HEK293T (cell line): ENCODE results near the gene KLC1.

ENCODE experiments used
- BHLHE40 ChIP-seq: fragments of 450-650 bp; IDR thresholded peaks from 2 replicates; pipeline ENCODE4 v1.6.1; 2016; ENCODE audit warnings: mild to moderate bottlenecking, moderate library complexity, borderline replicate concordance
- FOXA1 ChIP-seq: fragments of 450-650 bp; IDR thresholded peaks from 2 replicates; pipeline ENCODE4 v1.6.1; 2016; ENCODE audit warnings: mild to moderate bottlenecking
- FOXK2 ChIP-seq: fragments of 450-650 bp; IDR thresholded peaks from 2 replicates; pipeline ENCODE4 v1.6.1; 2016; ENCODE audit warnings: mild to moderate bottlenecking
- FOXM1 ChIP-seq: fragments of 450-650 bp; IDR thresholded peaks from 2 replicates; pipeline ENCODE4 v1.6.1; 2017; ENCODE audit warnings: mild to moderate bottlenecking, borderline replicate concordance
- LEF1 ChIP-seq: fragments of 450-650 bp; IDR thresholded peaks from 2 replicates; pipeline ENCODE4 v1.6.1; 2017; ENCODE audit warnings: mild to moderate bottlenecking, borderline replicate concordance
- NFRKB ChIP-seq: fragments of 450-650 bp; IDR thresholded peaks from 2 replicates; pipeline ENCODE4 v1.6.1; 2016; ENCODE audit warnings: mild to moderate bottlenecking, moderate library complexity
- SP1 ChIP-seq: fragments of 450-650 bp; IDR thresholded peaks from 2 replicates; pipeline ENCODE4 v1.6.1; 2017
- TARDBP ChIP-seq: fragments of 450-650 bp; IDR thresholded peaks from 2 replicates; pipeline ENCODE4 v1.6.1; 2016
- ZNF384 ChIP-seq: fragments of 450-650 bp; IDR thresholded peaks from 2 replicates; pipeline ENCODE4 v1.6.1; 2016

DNA sequence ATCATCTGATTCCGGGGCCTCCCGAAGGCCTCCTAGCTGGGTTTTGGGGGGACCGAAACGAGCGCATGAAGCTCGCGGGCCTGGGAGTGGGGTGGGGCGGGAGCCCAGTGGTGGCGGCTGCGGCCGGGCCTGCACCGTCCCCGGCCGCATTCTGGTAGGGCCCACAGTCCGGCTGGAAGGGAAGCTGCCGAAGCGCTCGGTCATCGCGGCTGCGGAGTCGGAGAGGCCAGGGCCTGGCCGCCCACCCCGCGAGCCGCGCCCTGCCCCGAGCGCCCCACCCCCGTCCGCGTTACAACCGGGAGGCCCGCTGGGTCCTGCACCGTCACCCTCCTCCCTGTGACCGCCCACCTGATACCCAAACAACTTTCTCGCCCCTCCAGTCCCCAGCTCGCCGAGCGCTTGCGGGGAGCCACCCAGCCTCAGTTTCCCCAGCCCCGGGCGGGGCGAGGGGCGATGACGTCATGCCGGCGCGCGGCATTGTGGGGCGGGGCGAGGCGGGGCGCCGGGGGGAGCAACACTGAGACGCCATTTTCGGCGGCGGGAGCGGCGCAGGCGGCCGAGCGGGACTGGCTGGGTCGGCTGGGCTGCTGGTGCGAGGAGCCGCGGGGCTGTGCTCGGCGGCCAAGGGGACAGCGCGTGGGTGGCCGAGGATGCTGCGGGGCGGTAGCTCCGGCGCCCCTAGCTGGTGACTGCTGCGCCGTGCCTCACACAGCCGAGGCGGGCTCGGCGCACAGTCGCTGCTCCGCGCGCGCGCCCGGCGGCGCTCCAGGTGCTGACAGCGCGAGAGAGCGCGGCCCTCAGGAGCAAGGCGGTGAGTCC, at the start of gene KLC1:
- TF ChIP-seq SP1 (no peak), NFRKB (no peak), BHLHE40 (no peak), FOXK2 (no peak), FOXA1 (no peak), ZNF384 (no peak), FOXM1 (no peak), LEF1 (no peak; the same call in 1 of the 2 replicates), TARDBP (no peak)
